Measurements from ENCODE around the gene HYOU1.

GRCh38 chr11:119095066-119095880 lies 38.3 kb upstream of the HYOU1 start:
- TF ChIP-seq POLR2AphosphoS5 (IDR thresholded peaks at IDR 0.05) = peak; percentile 95 to 100
- TF ChIP-seq, protein P1, sequence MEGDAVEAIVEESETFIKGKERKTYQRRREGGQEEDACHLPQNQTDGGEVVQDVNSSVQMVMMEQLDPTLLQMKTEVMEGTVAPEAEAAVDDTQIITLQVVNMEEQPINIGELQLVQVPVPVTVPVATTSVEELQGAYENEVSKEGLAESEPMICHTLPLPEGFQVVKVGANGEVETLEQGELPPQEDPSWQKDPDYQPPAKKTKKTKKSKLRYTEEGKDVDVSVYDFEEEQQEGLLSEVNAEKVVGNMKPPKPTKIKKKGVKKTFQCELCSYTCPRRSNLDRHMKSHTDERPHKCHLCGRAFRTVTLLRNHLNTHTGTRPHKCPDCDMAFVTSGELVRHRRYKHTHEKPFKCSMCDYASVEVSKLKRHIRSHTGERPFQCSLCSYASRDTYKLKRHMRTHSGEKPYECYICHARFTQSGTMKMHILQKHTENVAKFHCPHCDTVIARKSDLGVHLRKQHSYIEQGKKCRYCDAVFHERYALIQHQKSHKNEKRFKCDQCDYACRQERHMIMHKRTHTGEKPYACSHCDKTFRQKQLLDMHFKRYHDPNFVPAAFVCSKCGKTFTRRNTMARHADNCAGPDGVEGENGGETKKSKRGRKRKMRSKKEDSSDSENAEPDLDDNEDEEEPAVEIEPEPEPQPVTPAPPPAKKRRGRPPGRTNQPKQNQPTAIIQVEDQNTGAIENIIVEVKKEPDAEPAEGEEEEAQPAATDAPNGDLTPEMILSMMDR (IDR thresholded peaks at IDR 0.05) = peak in 5 of 6 experiments; percentile 12 to 88 (median 54)
